Gastrocnemius medialis (tissue), 4 donors: ENCODE results near the gene CUTC.

Source experiments
- POLR2A ChIP-seq, 2 donors: fragments of 450-650 bp; IDR thresholded peaks; one replicate each; pipeline ENCODE4 v1.6.1; 2017; ENCODE audit warnings: antibody characterized with exemption in 2 of 2, mild to moderate bottlenecking in 2 of 2, moderate library complexity in 2 of 2
- TF ChIP-seq, protein P1 (sequence below), 5 experiments: fragments of 450-650 bp in 3 of 5; fragments of 200-600 bp in 2 of 5; sonication (generic) in 2 of 5; IDR thresholded peaks in 4 of 5; conservative IDR thresholded peaks in 1 of 5; 1 replicate in 4 of 5; 2 replicates in 1 of 5; pipeline ENCODE4 v1.5.1; 2016 to 2019; ENCODE audit warnings: antibody characterized with exemption in 5 of 5, mild to moderate bottlenecking in 3 of 5, moderate library complexity in 3 of 5

DNA sequence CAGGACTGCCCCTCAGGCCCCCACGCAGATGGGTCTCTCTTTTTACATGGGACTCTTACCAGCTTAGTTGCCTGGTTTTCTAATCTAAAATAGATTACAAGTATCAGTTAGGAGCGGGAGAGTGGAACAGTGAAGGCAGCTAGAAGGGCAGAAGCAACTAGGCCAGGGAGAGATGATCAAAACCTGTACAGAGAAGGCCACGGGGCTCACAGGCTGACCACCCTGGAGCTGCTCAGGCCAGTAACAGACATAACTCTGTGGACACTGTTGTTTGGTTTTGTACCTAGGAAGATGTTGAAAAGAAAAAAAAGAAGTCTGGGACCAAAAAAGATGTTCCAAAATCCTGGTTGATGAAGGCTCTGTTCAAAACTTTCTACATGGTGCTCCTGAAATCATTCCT lies 66.9 kb downstream of the CUTC start:
- TF ChIP-seq POLR2A (IDR thresholded peaks at IDR 0.05): no peak
- TF ChIP-seq, protein P1, sequence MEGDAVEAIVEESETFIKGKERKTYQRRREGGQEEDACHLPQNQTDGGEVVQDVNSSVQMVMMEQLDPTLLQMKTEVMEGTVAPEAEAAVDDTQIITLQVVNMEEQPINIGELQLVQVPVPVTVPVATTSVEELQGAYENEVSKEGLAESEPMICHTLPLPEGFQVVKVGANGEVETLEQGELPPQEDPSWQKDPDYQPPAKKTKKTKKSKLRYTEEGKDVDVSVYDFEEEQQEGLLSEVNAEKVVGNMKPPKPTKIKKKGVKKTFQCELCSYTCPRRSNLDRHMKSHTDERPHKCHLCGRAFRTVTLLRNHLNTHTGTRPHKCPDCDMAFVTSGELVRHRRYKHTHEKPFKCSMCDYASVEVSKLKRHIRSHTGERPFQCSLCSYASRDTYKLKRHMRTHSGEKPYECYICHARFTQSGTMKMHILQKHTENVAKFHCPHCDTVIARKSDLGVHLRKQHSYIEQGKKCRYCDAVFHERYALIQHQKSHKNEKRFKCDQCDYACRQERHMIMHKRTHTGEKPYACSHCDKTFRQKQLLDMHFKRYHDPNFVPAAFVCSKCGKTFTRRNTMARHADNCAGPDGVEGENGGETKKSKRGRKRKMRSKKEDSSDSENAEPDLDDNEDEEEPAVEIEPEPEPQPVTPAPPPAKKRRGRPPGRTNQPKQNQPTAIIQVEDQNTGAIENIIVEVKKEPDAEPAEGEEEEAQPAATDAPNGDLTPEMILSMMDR (IDR thresholded peaks at IDR 0.05 in 4 of 5, conservative IDR thresholded peaks at IDR 0.05 in 1 of 5): no peak
